Mesothelial cell of epicardium (in vitro differentiated cells): ENCODE data around the gene FGFBP3. TPM values are rescaled to one million over a fixed set of nuclear protein-coding genes. Genes with fewer than 3 reads are reported as not detected.

Experiments used
- DNase-seq, 2 experiments: peaks; one replicate each; pipeline ENCODE4 v3.0.0; 2021; ENCODE audit warnings: low spot score in 2 of 2; ENCODE audit not compliant: unreplicated experiment in 2 of 2
- H3K27ac Mint-ChIP-seq: 2 replicates; pipeline ENCODE4 v1.8.0; 2021; ENCODE audit warnings: mixed read lengths
- H3K27me3 Mint-ChIP-seq: 2 replicates; pipeline ENCODE4 v1.8.0; 2021; ENCODE audit warnings: low read depth, mixed read lengths
- H3K36me3 Mint-ChIP-seq: 2 replicates; pipeline ENCODE4 v1.8.0; 2021; ENCODE audit warnings: mixed read lengths
- H3K4me1 Mint-ChIP-seq: 2 replicates; pipeline ENCODE4 v1.8.0; 2021; ENCODE audit warnings: mixed read lengths
- H3K4me3 Mint-ChIP-seq: 2 replicates; pipeline ENCODE4 v1.8.0; 2021; ENCODE audit warnings: mild to moderate bottlenecking, moderate library complexity, mixed read lengths
- H3K9me3 Mint-ChIP-seq: 2 replicates; pipeline ENCODE4 v1.8.0; 2021; ENCODE audit warnings: mixed read lengths
- total RNA-seq: library from RNA; stranded (reverse); gene quantifications from 3 replicates; pipeline ENCODE4 v1.2.1, GENCODE V29; 2021
- TF ChIP-seq, protein P1 (sequence below): fragments of 200-600 bp; sonication (generic); IDR thresholded peaks from one replicate; pipeline ENCODE4 v1.5.0; 2021; ENCODE audit warnings: antibody characterized with exemption; ENCODE audit not compliant: unreplicated experiment

The FGFBP3 gene
- total RNA-seq, 1 donor from 2014 or later: 3.5 TPM

GRCh38 chr10:91930939-91931338 lies 21.7 kb upstream of the FGFBP3 start:
- no peak for DNase-seq
- Mint-ChIP-seq H3K27me3 (no peaks in the 10 kb centered on the region), H3K4me1 (peaks cover 23% of the 10 kb centered on the region), H3K4me3 (no peak overlapping the region), H3K9me3 (peaks cover 10% of the 10 kb centered on the region), H3K27ac (no peak overlapping the region), H3K36me3 (peaks cover 22% of the 10 kb centered on the region)
- TF ChIP-seq, protein P1, sequence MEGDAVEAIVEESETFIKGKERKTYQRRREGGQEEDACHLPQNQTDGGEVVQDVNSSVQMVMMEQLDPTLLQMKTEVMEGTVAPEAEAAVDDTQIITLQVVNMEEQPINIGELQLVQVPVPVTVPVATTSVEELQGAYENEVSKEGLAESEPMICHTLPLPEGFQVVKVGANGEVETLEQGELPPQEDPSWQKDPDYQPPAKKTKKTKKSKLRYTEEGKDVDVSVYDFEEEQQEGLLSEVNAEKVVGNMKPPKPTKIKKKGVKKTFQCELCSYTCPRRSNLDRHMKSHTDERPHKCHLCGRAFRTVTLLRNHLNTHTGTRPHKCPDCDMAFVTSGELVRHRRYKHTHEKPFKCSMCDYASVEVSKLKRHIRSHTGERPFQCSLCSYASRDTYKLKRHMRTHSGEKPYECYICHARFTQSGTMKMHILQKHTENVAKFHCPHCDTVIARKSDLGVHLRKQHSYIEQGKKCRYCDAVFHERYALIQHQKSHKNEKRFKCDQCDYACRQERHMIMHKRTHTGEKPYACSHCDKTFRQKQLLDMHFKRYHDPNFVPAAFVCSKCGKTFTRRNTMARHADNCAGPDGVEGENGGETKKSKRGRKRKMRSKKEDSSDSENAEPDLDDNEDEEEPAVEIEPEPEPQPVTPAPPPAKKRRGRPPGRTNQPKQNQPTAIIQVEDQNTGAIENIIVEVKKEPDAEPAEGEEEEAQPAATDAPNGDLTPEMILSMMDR: no peak

DNA sequence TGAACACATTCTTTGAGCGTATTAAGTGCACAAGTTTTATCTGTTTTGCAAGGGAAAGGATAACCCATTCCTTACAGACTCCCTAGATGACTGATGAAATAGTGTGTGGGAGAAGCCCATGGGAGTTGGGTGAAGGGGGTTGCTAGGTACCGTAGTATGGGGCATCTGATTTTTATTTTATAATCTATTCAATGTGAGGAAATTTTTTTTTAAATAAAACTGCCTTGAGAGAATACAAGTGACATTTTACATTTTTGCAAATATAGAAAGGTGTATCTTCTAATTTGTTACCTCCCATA lies 15.7 kb upstream of the FGFBP3 start:
- H3K9me3 Mint-ChIP-seq: no peaks in the 10 kb centered on the region
- peaks cover 6% of the 10 kb centered on the region for H3K36me3 Mint-ChIP-seq
- H3K27me3 Mint-ChIP-seq: no peaks in the 10 kb centered on the region
- TF ChIP-seq, protein P1: no peak
- DNase-seq: no peak
- H3K4me1 Mint-ChIP-seq: peaks cover 32% of the 10 kb centered on the region
- no peak overlapping the region for H3K27ac Mint-ChIP-seq
- peak overlapping the region; percentile 80 for H3K4me3 Mint-ChIP-seq

- Mint-ChIP-seq H3K36me3 (peaks cover 6% of the 10 kb centered on the region), H3K27me3 (no peaks in the 10 kb centered on the region), H3K4me3 (peak overlapping the region; percentile 80), H3K9me3 (no peaks in the 10 kb centered on the region), H3K27ac (peak overlapping the region; percentile 100), H3K4me1 (peaks cover 32% of the 10 kb centered on the region)
- no peak for DNase-seq
- TF ChIP-seq, protein P1: no peak
These were observed 15.1 kb upstream of the FGFBP3 start for GRCh38 chr10:91924212-91925021.

DNA sequence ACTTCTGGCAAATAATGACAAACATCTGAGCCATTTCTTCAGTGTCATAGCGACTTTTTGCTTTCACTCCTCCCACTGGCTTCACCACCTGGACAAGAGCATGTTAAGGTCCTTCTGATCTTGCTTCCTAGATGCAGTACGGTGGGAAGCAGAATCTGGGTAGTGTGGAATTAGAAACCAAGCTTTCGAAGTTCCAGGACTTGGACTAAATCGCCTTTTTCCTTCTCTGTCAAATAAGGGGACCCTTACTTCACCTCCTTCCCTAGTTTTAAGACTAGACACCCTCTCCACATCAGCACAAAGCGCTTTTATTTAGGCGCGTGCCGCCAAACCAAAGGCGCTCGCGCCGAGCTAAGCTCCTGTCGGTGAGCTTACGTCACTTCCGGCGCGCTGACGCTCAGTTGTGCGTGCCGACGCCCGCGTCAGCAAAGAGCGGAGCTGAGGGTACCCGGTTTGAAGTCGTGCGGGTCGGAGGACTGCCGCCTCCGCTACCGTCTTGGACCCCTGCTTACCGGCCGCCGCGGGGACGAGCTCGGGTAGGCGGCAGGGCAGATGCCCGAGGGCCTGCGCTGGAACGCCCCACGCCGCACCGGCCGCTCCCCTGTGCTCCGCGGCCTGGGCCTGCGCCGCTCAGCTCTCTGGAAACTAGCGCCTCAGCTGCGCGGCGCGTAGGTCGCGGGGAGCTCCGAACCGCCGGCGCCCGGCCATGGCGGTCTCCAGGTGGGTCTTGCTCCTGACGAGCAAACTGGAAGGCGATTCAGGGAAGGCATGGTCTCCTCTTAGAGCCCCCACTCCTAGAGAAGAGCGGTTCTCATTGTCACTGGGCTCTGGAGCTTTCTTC lies 14.3 kb upstream of the FGFBP3 start, which contains the start of gene BTAF1:
Gene BTAF1, plus strand, starts transcription at position 400 of the 841 bp plus-strand sequence. Its CDS starts 307 bp downstream, at position 707.
- H3K27ac Mint-ChIP-seq: peak within 1 kb of the TSS; percentile 100
- H3K27me3 Mint-ChIP-seq: no peaks in the 10 kb centered on the region
- DNase-seq: peak; percentile 78 to 88
- H3K9me3 Mint-ChIP-seq: peaks cover 4% of the 10 kb centered on the region
- TF ChIP-seq, protein P1: no peak
- peak within 1 kb of the TSS; percentile 80 for H3K4me3 Mint-ChIP-seq
- H3K4me1 Mint-ChIP-seq: peaks cover 27% of the 10 kb centered on the region
- H3K36me3 Mint-ChIP-seq: peaks cover 6% of the 10 kb centered on the region

DNA sequence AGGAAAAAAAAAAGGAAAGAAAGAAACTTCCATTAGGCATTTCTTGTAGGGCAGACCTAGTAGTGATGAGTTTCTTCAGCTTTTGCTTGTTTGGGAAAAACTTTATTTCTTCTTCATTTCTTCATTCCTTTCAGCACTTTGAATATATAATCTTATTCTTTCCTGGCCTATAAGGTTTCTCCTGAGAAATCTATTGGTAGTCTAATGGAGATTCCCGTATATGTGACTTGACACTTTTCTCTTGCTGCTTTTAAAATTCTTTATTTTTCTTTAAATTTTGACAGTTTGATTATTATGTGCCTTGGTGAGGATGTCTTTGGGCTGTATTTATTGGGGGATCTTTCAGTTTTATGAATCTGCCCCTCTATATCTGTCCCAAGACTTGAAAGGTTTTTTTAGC lies 10.4 kb upstream of the FGFBP3 start:
- Mint-ChIP-seq H3K27me3 (peaks cover 11% of the 10 kb centered on the region), H3K4me3 (no peak overlapping the region), H3K9me3 (peaks cover 4% of the 10 kb centered on the region), H3K36me3 (no peaks in the 10 kb centered on the region), H3K27ac (no peak overlapping the region), H3K4me1 (peaks cover 11% of the 10 kb centered on the region)
- TF ChIP-seq, protein P1: no peak
- DNase-seq: no peak
